ENCODE data around the gene ST6GALNAC1.
A peak's percentile ranks its signal among the peaks of the same experiment; 100 is the strongest.
"Not testable (repeated sequence)": the region's sequence is repeated elsewhere in the genome, so short reads cannot be mapped to it uniquely, and the experiment has no call there.

ST6GALNAC1 gene

DNA sequence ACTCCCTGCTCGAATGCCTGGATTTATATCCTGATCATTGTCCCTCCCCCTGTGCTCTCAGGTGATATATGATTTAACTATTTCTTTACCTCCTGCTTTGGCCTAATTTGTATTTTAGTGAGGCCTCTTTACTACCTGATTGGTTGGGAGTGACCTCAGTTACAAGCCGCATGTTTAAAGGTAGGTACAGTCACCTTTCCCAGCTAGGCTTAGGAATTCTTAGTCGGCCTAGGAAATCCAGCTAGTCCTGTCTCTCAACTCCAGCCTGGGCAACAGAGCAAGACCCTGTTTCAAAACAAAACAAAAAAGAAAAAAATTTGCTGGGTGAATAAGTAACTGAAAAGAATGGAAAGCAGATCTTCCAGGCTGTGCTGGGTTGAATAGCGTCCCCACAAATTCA lies 31.1 kb downstream of the ST6GALNAC1 start:
- DNase-seq (ENCODE audit: low spot score) = no peak

DNA sequence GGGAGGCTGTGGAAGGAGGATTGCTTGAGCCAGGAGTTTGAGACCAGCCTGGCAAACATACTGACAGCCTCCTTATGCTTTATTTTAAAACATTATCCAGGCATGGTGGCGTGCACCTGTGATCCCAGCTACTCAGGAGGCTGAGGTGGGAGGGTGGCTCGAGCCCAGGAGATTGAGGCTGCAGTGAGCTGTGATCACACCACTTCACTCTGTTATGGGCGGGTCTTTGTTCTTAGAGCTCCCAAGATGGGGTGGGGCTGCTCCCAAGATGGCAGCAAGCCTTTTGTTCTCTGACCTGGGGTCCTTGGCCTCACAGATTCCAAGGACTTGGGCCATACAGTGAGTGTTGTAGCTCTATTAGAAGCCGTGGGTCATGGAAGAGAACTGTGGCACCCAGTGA lies 31.8 kb downstream of the ST6GALNAC1 start:
- no peak for DNase-seq (ENCODE audit: low spot score)

GRCh38 chr17:76611080-76611749 lies 32.3 kb downstream of the ST6GALNAC1 start:
- not testable (repeated sequence) for DNase-seq (ENCODE audit: low spot score)

GRCh38 chr17:76606685-76607084 lies 36.9 kb downstream of the ST6GALNAC1 start:
- DNase-seq (ENCODE audit: low spot score) = not testable (repeated sequence)

DNA sequence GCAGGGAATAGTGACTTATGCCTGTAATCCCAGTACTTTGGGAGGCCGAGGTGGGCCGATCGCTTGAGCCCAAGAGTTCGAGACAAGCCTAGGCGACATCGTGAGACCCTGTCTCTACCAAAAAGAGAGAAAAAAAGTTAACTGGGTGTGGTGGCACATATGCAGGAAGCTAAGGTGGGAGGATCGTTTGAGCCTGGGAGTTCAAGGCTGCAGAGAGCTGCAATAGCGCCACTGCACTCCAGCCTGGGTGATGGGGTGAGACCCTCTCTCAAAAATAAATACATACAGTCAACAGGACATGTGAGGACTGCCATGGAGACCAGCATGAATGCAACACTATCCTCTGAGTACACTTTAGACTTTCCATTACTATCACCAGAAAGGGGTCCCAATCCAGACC lies 42.5 kb downstream of the ST6GALNAC1 start:
- no peak for DNase-seq (ENCODE audit: low spot score)

DNA sequence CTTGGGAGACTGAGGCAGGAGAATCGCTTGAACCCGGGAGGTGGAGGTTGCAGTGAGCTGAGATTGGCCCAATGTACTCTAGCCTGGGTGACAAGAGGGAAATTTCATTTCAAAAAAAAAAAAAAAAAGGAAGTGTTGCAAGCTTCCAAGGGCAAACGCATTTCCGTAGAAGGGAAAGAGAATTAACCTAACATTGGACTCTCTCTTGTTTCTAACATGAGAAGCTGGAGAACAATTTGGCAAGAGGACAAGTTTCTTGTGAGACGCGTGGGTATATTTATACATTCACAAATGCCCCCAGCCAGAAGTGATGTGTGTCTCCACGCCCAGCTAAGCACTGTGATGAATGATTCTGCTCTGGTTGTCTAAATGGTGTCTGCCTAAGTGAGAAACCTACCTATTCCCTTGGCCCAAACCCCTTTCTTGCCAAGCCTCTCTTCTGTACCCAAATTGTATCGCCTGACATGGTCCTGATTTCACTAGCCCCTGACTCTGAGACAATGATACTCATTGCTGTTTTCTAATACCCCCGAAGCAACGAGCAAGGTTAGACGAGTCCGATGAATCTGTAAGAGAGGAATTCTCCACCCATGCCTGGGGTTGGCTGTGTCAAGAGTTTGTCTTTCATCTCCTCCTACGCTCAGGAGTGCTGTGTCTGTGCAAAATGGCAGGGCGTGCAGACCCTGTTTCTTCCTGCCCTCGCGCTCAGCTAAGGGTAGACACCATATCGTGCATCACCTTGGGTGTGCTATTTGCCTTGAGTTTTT lies 43.7 kb downstream of the ST6GALNAC1 start:
- no peak for DNase-seq (ENCODE audit: low spot score)

GRCh38 chr17:76598004-76598439 lies 45.5 kb downstream of the ST6GALNAC1 start:
- peak; percentile 84 for DNase-seq (ENCODE audit: low spot score)

DNA sequence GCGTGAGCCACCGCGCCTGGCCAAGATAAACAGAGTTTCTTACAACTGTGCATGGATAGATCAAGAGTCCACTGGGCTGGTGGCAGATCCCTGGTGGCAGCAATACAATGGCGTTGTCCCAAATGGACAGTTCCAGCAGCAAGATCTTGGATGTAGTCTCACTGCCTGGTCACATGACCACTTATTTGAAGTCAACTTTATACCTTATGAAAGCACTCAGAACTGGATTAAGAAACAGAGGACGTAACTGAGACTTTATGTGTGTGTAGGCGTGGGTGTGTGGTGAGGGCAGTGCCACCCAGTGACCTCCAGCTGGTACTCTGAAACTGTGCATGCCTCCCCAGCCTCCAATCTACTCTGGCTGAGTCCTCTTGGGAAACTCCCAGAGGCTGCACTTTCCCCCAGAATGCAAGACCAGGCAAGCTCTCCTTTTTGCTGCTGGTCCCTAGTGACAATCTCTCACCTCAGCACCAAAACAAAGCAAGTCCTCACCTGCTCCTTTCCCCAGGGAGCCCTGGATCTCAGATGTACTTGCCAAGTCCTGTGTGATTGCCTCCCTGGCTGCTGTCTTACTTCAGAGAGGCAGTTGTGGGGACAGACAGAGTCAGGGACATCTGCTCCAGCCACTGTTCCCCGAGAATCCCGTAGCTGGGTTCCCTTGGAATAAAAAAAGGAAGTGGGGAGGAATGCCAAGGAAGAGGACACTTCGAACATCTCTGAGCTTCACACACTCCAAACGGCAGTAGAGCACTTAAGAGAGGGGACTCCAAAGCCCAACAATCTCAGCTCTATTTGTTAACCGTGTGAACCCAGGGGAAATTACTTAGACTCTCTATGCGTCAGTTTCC lies 46.2 kb downstream of the ST6GALNAC1 start:
- no peak for DNase-seq (ENCODE audit: low spot score)

DNA sequence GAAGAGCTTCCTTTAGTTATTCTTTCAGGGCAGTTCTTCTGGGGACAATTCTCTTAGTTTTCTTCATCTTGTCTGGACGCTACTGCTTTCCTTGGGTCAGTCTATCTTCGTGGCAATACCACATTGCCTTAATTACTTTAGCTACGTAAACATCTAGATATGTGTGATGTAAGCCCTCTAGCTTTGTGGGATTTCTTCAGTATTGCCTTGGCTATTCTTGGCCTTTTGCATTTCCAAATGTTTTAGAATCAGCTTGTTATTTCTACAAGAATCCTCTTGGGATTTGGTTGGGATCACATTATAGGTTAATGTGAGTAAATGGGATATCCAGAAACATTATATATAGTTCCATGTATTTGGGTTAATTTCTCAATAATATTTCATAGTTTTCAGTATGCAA lies 48.9 kb downstream of the ST6GALNAC1 start:
- no peak for DNase-seq (ENCODE audit: low spot score)

GRCh38 chr17:76593959-76594358 lies 49.6 kb downstream of the ST6GALNAC1 start:
- DNase-seq (ENCODE audit: low spot score) = no peak

GRCh38 chr17:76593384-76593826 lies 50.2 kb downstream of the ST6GALNAC1 start:
- DNase-seq (ENCODE audit: low spot score) = no peak

- DNase-seq (ENCODE audit: low spot score) = no peak
Observed at GRCh38 chr17:76588182-76588581, 55.4 kb downstream of the ST6GALNAC1 start.

GRCh38 chr17:76586741-76587487 lies 56.6 kb downstream of the ST6GALNAC1 start:
- no peak for DNase-seq (ENCODE audit: low spot score)

DNA sequence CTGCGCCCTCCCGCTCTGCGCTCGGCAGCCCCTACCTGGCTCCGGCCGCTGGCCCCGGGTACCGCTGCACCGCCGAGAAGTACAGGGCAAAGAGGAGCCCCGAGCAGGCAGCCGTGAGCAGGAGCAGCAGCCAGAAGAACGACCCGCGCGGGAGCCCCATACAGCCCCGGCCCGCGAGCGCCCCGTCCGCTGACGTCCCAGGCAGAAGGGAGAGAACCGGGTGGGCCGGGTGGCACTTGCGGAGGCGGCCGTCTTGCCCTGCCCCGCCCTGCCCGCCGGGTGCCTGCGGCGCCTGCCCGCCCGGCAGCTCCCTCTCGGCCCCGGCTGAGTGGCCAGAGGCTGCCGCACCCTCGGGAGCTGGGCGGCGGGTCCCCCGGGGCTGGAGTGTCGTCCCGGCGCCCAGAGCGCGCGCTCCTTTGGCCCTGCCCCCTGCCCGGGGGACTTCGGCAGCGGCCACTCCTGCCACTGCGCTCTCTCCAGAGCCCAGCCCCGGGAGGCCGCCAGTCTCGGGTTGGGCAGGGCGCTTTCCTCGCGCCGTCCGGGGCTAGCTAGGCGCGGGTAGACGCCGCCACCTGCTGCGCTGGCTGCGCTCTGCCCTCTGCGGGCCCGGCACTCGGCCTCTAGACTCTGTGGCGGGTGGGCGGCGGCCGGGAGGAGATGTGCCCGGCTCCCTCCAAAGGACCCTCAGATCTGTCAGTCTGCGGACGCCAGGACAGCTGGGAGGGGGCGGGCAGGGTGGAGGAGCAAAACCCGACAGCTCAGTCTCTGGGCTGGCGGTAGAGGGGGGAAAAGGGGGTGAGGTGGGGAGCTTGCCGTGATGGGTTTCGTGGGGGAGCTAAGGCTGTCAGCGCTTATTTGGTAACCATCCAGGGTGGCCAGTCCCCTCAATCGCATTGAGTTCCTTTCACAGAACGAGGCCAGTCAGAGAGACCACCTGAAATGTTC lies 57.6 kb downstream of the ST6GALNAC1 start, which contains the start of gene ST6GALNAC2:
ST6GALNAC2 (minus strand) TSS at position 212 of the 945 bp plus-strand sequence; CDS start at position 160, 52 bp downstream.
- peak; percentile 43 for DNase-seq (ENCODE audit: low spot score)

- no peak for DNase-seq (ENCODE audit: low spot score)
Observed at GRCh38 chr17:76585033-76585648, 58.4 kb downstream of the ST6GALNAC1 start.

DNA sequence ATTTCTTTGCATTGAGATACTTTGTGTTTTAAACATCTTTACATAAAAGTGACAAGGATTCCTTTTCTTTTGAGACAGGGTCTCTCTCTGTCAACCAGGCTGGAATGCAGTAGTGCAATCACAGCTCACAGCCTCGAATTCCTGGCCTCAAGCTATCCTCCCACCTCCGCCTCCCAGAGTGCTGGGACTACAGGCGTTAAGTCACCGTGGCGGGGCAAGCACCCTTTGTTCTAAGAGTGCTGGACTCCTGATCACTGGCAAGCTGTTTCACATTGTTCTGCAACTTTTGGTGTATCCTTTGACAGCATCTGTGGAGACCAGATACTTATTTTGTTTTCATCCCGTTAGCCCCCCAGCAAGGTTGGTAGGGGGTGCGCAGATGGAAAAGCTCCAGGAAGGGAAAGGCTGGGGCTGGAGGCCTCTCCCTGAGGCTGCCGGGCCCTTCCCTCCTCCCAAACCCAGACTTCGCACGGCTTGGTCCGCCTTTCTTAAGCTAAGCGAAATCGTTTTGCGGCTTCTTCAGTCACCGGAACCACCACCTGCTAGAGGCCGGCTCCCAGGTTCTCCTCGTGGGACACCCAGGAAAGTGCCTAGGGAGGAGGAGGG lies 59.0 kb downstream of the ST6GALNAC1 start:
- DNase-seq (ENCODE audit: low spot score) = no peak

- DNase-seq (ENCODE audit: low spot score) = no peak
Observed at GRCh38 chr17:76582660-76583059, 60.9 kb downstream of the ST6GALNAC1 start.

- DNase-seq (ENCODE audit: low spot score) = no peak
Observed at GRCh38 chr17:76581515-76581914, 62.0 kb downstream of the ST6GALNAC1 start.

DNA sequence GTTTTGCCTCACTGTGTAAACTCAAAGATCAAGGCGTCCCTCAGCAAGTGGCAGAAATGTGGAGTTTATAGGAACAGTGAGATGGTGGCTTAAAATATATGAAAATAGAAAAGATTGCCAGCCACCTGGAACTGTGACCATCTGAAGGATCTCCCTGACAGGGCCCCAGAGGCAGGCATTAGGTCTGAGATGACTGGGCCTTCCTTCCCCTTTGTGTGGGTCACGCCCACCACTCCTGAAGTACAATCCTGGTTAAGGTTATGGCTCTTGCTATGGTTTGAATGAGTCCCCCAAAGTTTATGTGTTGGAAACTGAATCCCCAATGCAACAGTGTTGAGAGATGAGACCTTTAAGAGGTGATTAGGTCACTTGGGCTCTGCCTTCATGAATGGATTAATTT lies 64.3 kb downstream of the ST6GALNAC1 start:
- no peak for DNase-seq (ENCODE audit: low spot score)

GRCh38 chr17:76578376-76578775 lies 65.2 kb downstream of the ST6GALNAC1 start:
- DNase-seq (ENCODE audit: low spot score) = no peak

Measured in globus pallidus (tissue), 1 donor.